Keratinocyte (primary cell): ENCODE data around the gene ZNF239. TPM values are rescaled to one million over a fixed set of nuclear protein-coding genes. Genes with fewer than 3 reads are reported as not detected.
A peak's percentile ranks its signal among the peaks of the same experiment; 100 is the strongest.

ENCODE experiments used
- DNase-seq: peaks from one replicate; pipeline ENCODE4 v3.0.0-alpha.2; 2011; ENCODE audit warnings: low read depth, missing footprints, low spot score
- FAIRE-seq: peaks from 2 replicates; lab custom pipeline; 2011; peaks lifted over from hg19 to GRCh38; lab: Jason Lieb, UNC
- H2AFZ ChIP-seq: 2 replicates; pipeline ENCODE4 v1.6.0; 2012; ENCODE audit warnings: low read length, control low read depth, inconsistent platforms; ENCODE audit not compliant: control insufficient read depth
- H3K27ac ChIP-seq: 2 replicates; pipeline ENCODE4 v1.5.1; 2011; ENCODE audit warnings: low read length; ENCODE audit not compliant: control insufficient read depth, insufficient read depth
- H3K27me3 ChIP-seq: 3 replicates; pipeline ENCODE4 v1.6.0; 2011; ENCODE audit warnings: low read length; ENCODE audit not compliant: control insufficient read depth, insufficient read depth; ENCODE audit errors: extremely low read depth
- H3K36me3 ChIP-seq, 2 experiments: 2 replicates in 1 of 2; 3 replicates in 1 of 2; pipeline ENCODE4 v1.5.1; 2011; ENCODE audit warnings: low read length in 2 of 2, mild to moderate bottlenecking in 1 of 2; ENCODE audit not compliant: control insufficient read depth in 2 of 2, insufficient read depth in 2 of 2; ENCODE audit errors: extremely low read depth in 1 of 2
- H3K4me1 ChIP-seq: 3 replicates; pipeline ENCODE4 v1.5.1; 2011; ENCODE audit warnings: low read length; ENCODE audit not compliant: control insufficient read depth, insufficient read depth; ENCODE audit errors: extremely low read depth
- H3K4me2 ChIP-seq: 3 replicates; pipeline ENCODE4 v1.6.0; 2011; ENCODE audit warnings: low read depth, low read length; ENCODE audit not compliant: control insufficient read depth, insufficient read depth; ENCODE audit errors: extremely low read depth
- H3K4me3 ChIP-seq, 3 experiments: fragments of 200-600 bp in 1 of 3; sonication (generic) in 1 of 3; 2 replicates in 2 of 3; 3 replicates in 1 of 3; pipeline ENCODE4 v1.5.1; 2011 to 2016; ENCODE audit warnings: low read length in 3 of 3, mild to moderate bottlenecking in 3 of 3, control low read depth in 2 of 3, inconsistent platforms in 1 of 3, low read depth in 1 of 3, mixed read lengths in 1 of 3, mixed run types in 1 of 3, moderate library complexity in 1 of 3; ENCODE audit not compliant: control insufficient read depth in 2 of 3, insufficient read depth in 2 of 3; ENCODE audit errors: extremely low read depth in 1 of 3
- H3K79me2 ChIP-seq: 2 replicates; pipeline ENCODE4 v1.6.0; 2012; ENCODE audit warnings: low read length; ENCODE audit not compliant: control insufficient read depth, insufficient read depth
- H3K9ac ChIP-seq: 3 replicates; pipeline ENCODE4 v1.6.0; 2011; ENCODE audit warnings: low read length; ENCODE audit not compliant: control insufficient read depth, insufficient read depth; ENCODE audit errors: extremely low read depth
- H3K9me1 ChIP-seq: 3 replicates; pipeline ENCODE4 v1.6.0; 2011; ENCODE audit warnings: low read length; ENCODE audit not compliant: control insufficient read depth, insufficient read depth; ENCODE audit errors: extremely low read depth
- H3K9me3 ChIP-seq: 2 replicates; pipeline ENCODE4 v1.5.1; 2012; ENCODE audit warnings: low read depth, low read length; ENCODE audit not compliant: control insufficient read depth
- H4K20me1 ChIP-seq: 3 replicates; pipeline ENCODE4 v1.6.0; 2011; ENCODE audit warnings: low read length; ENCODE audit not compliant: control insufficient read depth, insufficient read depth; ENCODE audit errors: extremely low read depth
- CTCF ChIP-seq, 3 experiments: IDR thresholded peaks in 1 of 3; conservative IDR thresholded peaks in 1 of 3; optimal IDR thresholded peaks in 1 of 3; 2 replicates in 2 of 3; 3 replicates in 1 of 3; pipeline versions ENCODE3 to v1.5.1; 2011; ENCODE audit warnings: low read length in 3 of 3, mild to moderate bottlenecking in 3 of 3, moderate library complexity in 2 of 3, control low read depth in 1 of 3, inconsistent platforms in 1 of 3; ENCODE audit not compliant: insufficient read depth in 2 of 3; ENCODE audit errors: extremely low read depth in 1 of 3
- EZH2 ChIP-seq: IDR thresholded peaks from one replicate; pipeline ENCODE4 v1.6.1; 2012; ENCODE audit warnings: inconsistent platforms, mild to moderate bottlenecking, low read length, moderate library complexity
- dilution Hi-C: fragments of 300-500 bp; cut with MboI; formaldehyde crosslinking; loops from one replicate; pipeline ENCODE4 v1.7.0; 2020; ENCODE audit warnings: low sequenced_read_pairs; ENCODE audit not compliant: extremely low pct_ligation_motif_present
- polyA plus RNA-seq, 5 experiments: library from polyadenylated mRNA; depleted of rRNA in 3 of 5; stranded (reverse) in 3 of 5; stranded (forward) in 1 of 5; unstranded in 1 of 5; fragments of >200 nt; gene quantifications; 1 replicate in 1 of 5; 2 replicates in 3 of 5; 3 replicates in 1 of 5; pipeline versions ENCODE4 v1.2.1 to v1.2.3, GENCODE V29; 2011 to 2012; ENCODE audit warnings: missing spikeins in 2 of 5, low read depth in 1 of 5, low replicate concordance in 1 of 5

ZNF239 gene
- polyA plus RNA-seq, 1 donor (not counting 4 experiments of a cell fraction or from before 2014, with no cell fraction given), result 1.1 TPM

- peak overlapping the region; percentile 66 for H3K9ac ChIP-seq
- no peaks in the 10 kb centered on the region for H4K20me1 ChIP-seq
- no peaks in the 10 kb centered on the region for H3K79me2 ChIP-seq
- H3K27ac ChIP-seq, result no peak overlapping the region
- H3K9me3 ChIP-seq, result no peaks in the 10 kb centered on the region
- peaks cover 2 to 3% of the 10 kb centered on the region in 2 experiments for H3K36me3 ChIP-seq
- H3K27me3 ChIP-seq, result no peaks in the 10 kb centered on the region
- no peak for DNase-seq
- peak overlapping the region; percentile 86 for H3K4me2 ChIP-seq
- TF ChIP-seq CTCF (optimal IDR thresholded peaks at IDR 0.05 in 1 of 3, IDR thresholded peaks at IDR 0.05 in 1 of 3, conservative IDR thresholded peaks at IDR 0.05 in 1 of 3; ENCODE audit: extremely low read depth in 1 of 3, insufficient read depth in 2 of 3, low read length in 3 of 3) (no peak), EZH2 (no peak)
- peaks cover 3% of the 10 kb centered on the region for H3K4me1 ChIP-seq
- dilution Hi-C loops, result no loop called here
- peak overlapping the region; percentile 66 to 72 (median 71) for H3K4me3 ChIP-seq
- no peak for FAIRE-seq
- H3K9me1 ChIP-seq, result no peaks in the 10 kb centered on the region
- peak overlapping the region; percentile 86 for H2AFZ ChIP-seq
These were observed 32.8 kb upstream of the ZNF239 start for GRCh38 chr10:43607199-43607573.

- dilution Hi-C loops, result no loop called here
- peaks cover 2 to 3% of the 10 kb centered on the region in 2 experiments for H3K36me3 ChIP-seq
- H4K20me1 ChIP-seq, result no peaks in the 10 kb centered on the region
- no peaks in the 10 kb centered on the region for H3K79me2 ChIP-seq
- H3K4me3 ChIP-seq, result peak within 1 kb of the TSS; percentile 66 to 72 (median 71)
- peak within 1 kb of the TSS; percentile 86 for H2AFZ ChIP-seq
- H3K4me1 ChIP-seq, result peaks cover 3% of the 10 kb centered on the region
- H3K9me3 ChIP-seq, result no peaks in the 10 kb centered on the region
- H3K9me1 ChIP-seq, result no peaks in the 10 kb centered on the region
- H3K27ac ChIP-seq, result no peak within 1 kb of the TSS
- FAIRE-seq (no peak), DNase-seq (no peak)
- H3K4me2 ChIP-seq, result peak within 1 kb of the TSS; percentile 86
- TF ChIP-seq CTCF (optimal IDR thresholded peaks at IDR 0.05 in 1 of 3, IDR thresholded peaks at IDR 0.05 in 1 of 3, conservative IDR thresholded peaks at IDR 0.05 in 1 of 3; ENCODE audit: extremely low read depth in 1 of 3, insufficient read depth in 2 of 3, low read length in 3 of 3), result no peak
- no peak for TF ChIP-seq EZH2
- no peaks in the 10 kb centered on the region for H3K27me3 ChIP-seq
- peak within 1 kb of the TSS; percentile 66 for H3K9ac ChIP-seq
These were observed 32.1 kb upstream of the ZNF239 start, which contains the start of gene ZNF485 for GRCh38 chr10:43606323-43607198. Gene ZNF485 (plus strand): TSS chr10:43606438. CDS start chr10:43607051, 613 bp downstream.
